ENCODE results near the gene HDGF. TPM values are rescaled to one million over a fixed set of nuclear protein-coding genes. Genes with fewer than 3 reads are reported as not detected.

HDGF gene
- total RNA-seq, 4 donors from 2014 or later = 210 to 233 (median 222) TPM

- intact Hi-C loops (cut with DNase I; ENCODE audit: low total_unique reads) = no loop called here
- 59 to 68% methylated on average over 12 of the region's 12 CpGs for WGBS, 2 donors
- H3K4me3 ChIP-seq (ENCODE audit: low read depth, poor library complexity, severe bottlenecking) = no peak overlapping the region
- TF ChIP-seq POLR2A (IDR thresholded peaks at IDR 0.05) (no peak), CTCF (IDR thresholded peaks at IDR 0.05) (no peak)
- DNase-seq (ENCODE audit: low spot score in 2 of 2) = no peak
Observed at GRCh38 chr1:156693848-156694689, 57.4 kb downstream of the HDGF start.

- 47% methylated on average over 15 of the region's 16 CpGs for WGBS, 2 donors
- H3K4me3 ChIP-seq (ENCODE audit: low read depth, poor library complexity, severe bottlenecking) = no peak overlapping the region
- no peak for TF ChIP-seq CTCF (IDR thresholded peaks at IDR 0.05)
- TF ChIP-seq POLR2A (IDR thresholded peaks at IDR 0.05) = no peak
- intact Hi-C loops (cut with DNase I; ENCODE audit: low total_unique reads) = loop anchor here (1.0 kb wide), 1 partner anchor 33 kb away; no protein-coding TSS in a partner anchor
- no peak for DNase-seq (ENCODE audit: low spot score in 2 of 2)
Observed at GRCh38 chr1:156692925-156693847, 58.3 kb downstream of the HDGF start.

- intact Hi-C loops (cut with DNase I; ENCODE audit: low total_unique reads) = loop anchor here (1.0 kb wide), 1 partner anchor 34 kb away; no protein-coding TSS in a partner anchor
- no peak overlapping the region for H3K4me3 ChIP-seq (ENCODE audit: low read depth, poor library complexity, severe bottlenecking)
- TF ChIP-seq CTCF (IDR thresholded peaks at IDR 0.05) (no peak), POLR2A (IDR thresholded peaks at IDR 0.05) (no peak)
- DNase-seq (ENCODE audit: low spot score in 2 of 2) = no peak
- WGBS, 2 donors = 8 to 11% methylated on average over 12 to 13 of the region's 13 CpGs
Observed at GRCh38 chr1:156692441-156692924, 59.0 kb downstream of the HDGF start.

Other genes starting within 250 kb of the HDGF start
- 1 to 10 TPM in 3 of 4 donors, under 1 TPM in 1; 0.98 to 3.0 (median 2.1) TPM for gene IQGAP3, start 179.1 kb downstream of the HDGF start, total RNA-seq
- under 1 TPM in 1 of 4 donors, not detected in 3; 0.19 TPM for gene TTC24, start 172.0 kb downstream of the HDGF start, total RNA-seq
- gene NAXE, start 159.9 kb downstream of the HDGF start, total RNA-seq = 10 to 100 TPM; 37.0 to 52.7 (median 45.8) TPM
- 10 to 100 TPM in 3 of 4 donors, 1 to 10 TPM in 1; 10.0 to 18.5 (median 13.9) TPM for gene GPATCH4, start 150.2 kb downstream of the HDGF start, total RNA-seq
- gene HAPLN2, start 132.3 kb downstream of the HDGF start, total RNA-seq = 1 to 10 TPM in 1 of 4 donors, under 1 TPM in 2, not detected in 1; 0.68 to 1.0 (median 0.80) TPM
- gene BCAN, start 109.6 kb downstream of the HDGF start, total RNA-seq = 10 to 100 TPM; 21.9 to 50.1 (median 26.0) TPM
- gene NES, start 74.3 kb downstream of the HDGF start, total RNA-seq = 1 to 10 TPM; 2.4 to 8.9 (median 5.0) TPM
- gene CRABP2, start 46.1 kb downstream of the HDGF start, total RNA-seq = 100 to 1,000 TPM in 1 of 4 donors, 10 to 100 TPM in 3; 67.9 to 103 (median 96.1) TPM
- 10 to 100 TPM; 20.3 to 39.0 (median 28.2) TPM for gene METTL25B, start 23.2 kb downstream of the HDGF start, total RNA-seq
- gene ISG20L2, start 22.9 kb downstream of the HDGF start, total RNA-seq = 10 to 100 TPM; 13.4 to 21.4 (median 16.7) TPM
- 10 to 100 TPM; 34.0 to 44.9 (median 41.5) TPM for gene MRPL24, start 10.6 kb downstream of the HDGF start, total RNA-seq
- 10 to 100 TPM; 35.4 to 45.6 (median 38.8) TPM for gene PRCC, start 15.9 kb upstream of the HDGF start, total RNA-seq
- gene SH2D2A, start 65.2 kb upstream of the HDGF start, total RNA-seq = 1 to 10 TPM in 1 of 4 donors, not detected in 3; 1.5 TPM
- gene INSRR, start 107.4 kb upstream of the HDGF start, total RNA-seq = not detected
- under 1 TPM in 1 of 4 donors, not detected in 3; 0.23 TPM for gene NTRK1, start 109.2 kb upstream of the HDGF start, total RNA-seq
- 10 to 100 TPM in 1 of 4 donors, 1 to 10 TPM in 3; 2.1 to 10.2 (median 6.6) TPM for gene PEAR1, start 142.0 kb upstream of the HDGF start, total RNA-seq
- not detected for gene LRRC71, start 169.0 kb upstream of the HDGF start, total RNA-seq

Measured in lower leg skin (tissue), 4 donors.